K562 (cell line): ENCODE measurements around the gene STX2. TPM values are rescaled to one million over a fixed set of nuclear protein-coding genes. Genes with fewer than 3 reads are reported as not detected.

Source experiments
- ATAC-seq: fragments of 200-7000 bp; cut with Tn5 transposase; 3 replicates; pipeline ENCODE4 v1.9.1; 2020; ENCODE audit warnings: moderate library complexity
- BruUV-seq: library from RNA; stranded (reverse); fragments of 400-500 nt; replicated peaks from 2 replicates; lab custom pipeline; 2021; lab: Mats Ljungman, UMichigan
- CTCF ChIA-PET: fragments of 300-600 bp; formaldehyde crosslinking; extraction: SDS; loops from one replicate; lab custom pipeline; 2021; ENCODE audit warnings: low intra/inter-chr PET ratio; lab: Yijun Ruan, JAX
- POLR2A ChIA-PET: fragments of 300-600, 350-650 bp; sonication (Branson Sonifier 250); formaldehyde crosslinking; extraction: SDS; loops from one replicate; lab custom pipeline; 2021; ENCODE audit warnings: antibody characterized with exemption, inconsistent platforms; lab: Yijun Ruan, JAX
- DNase-seq, 4 experiments: peaks; one replicate each; pipeline versions ENCODE4 v3.0.0 to v3.0.0-alpha.2; 2011 to 2018; ENCODE audit warnings: low spot score in 3 of 4, mixed read lengths in 3 of 4; ENCODE audit errors: extremely low read depth in 1 of 4
- FAIRE-seq: peaks from 2 replicates; lab custom pipeline; 2011; peaks lifted over from hg19 to GRCh38; lab: Jason Lieb, UNC
- H2AFZ ChIP-seq: 2 replicates; pipeline ENCODE4 v1.6.0; 2011; ENCODE audit warnings: low read depth, low read length, control low read depth, inconsistent platforms
- H3K27ac ChIP-seq: fragments of 200-600 bp; 3 replicates; pipeline ENCODE4 v1.8.0; 2011; ENCODE audit warnings: low read depth, mild to moderate bottlenecking, control low read depth, inconsistent platforms, low read length, moderate library complexity, mixed read lengths; ENCODE audit errors: extremely low read depth
- H3K27me3 ChIP-seq, 2 experiments: fragments of 300-600 bp in 1 of 2; 2 replicates in 1 of 2; 3 replicates in 1 of 2; pipeline versions ENCODE4 v1.6.0 to v1.8.0; 2011; ENCODE audit warnings: inconsistent platforms in 2 of 2, low read length in 2 of 2, mild to moderate bottlenecking in 1 of 2, mixed read lengths in 1 of 2, moderate library complexity in 1 of 2; ENCODE audit not compliant: control insufficient read depth in 2 of 2, insufficient read depth in 2 of 2
- H3K36me3 ChIP-seq: fragments of 300-600 bp; 3 replicates; pipeline ENCODE4 v1.8.0; 2011; ENCODE audit warnings: mild to moderate bottlenecking, low read length, inconsistent platforms; ENCODE audit not compliant: control insufficient read depth, insufficient read depth
- H3K4me1 ChIP-seq, 2 experiments: fragments of 200-600 bp in 1 of 2; replicated peaks in 1 of 2; 2 replicates in 1 of 2; 3 replicates in 1 of 2; pipeline versions ENCODE4 v1.5.1 to v1.8.0; 2011; ENCODE audit warnings: inconsistent platforms in 2 of 2, low read length in 2 of 2, mild to moderate bottlenecking in 1 of 2, mixed read lengths in 1 of 2, moderate library complexity in 1 of 2; ENCODE audit not compliant: control insufficient read depth in 2 of 2, insufficient read depth in 2 of 2
- H3K4me2 ChIP-seq: 2 replicates; pipeline ENCODE4 v1.6.1; 2011; ENCODE audit warnings: low read length, control low read depth, inconsistent platforms, mixed read lengths; ENCODE audit not compliant: insufficient read depth
- H3K4me3 ChIP-seq: fragments of 200-600 bp; sonication (generic), shearing (Covaris generic); 2 replicates; pipeline ENCODE4 v1.5.1; 2016; ENCODE audit warnings: control low read depth, inconsistent platforms
- H3K79me2 ChIP-seq: fragments of 200-600 bp; 3 replicates; pipeline ENCODE4 v1.8.0; 2011; ENCODE audit warnings: low read length, inconsistent platforms; ENCODE audit not compliant: control insufficient read depth, insufficient read depth
- H3K9ac ChIP-seq, 2 experiments: 2 replicates each; pipeline versions ENCODE4 v1.6.0 to v1.6.1; 2011; ENCODE audit warnings: low read depth in 2 of 2, low read length in 2 of 2, control low read depth in 1 of 2, inconsistent platforms in 1 of 2, mild to moderate bottlenecking in 1 of 2, mixed read lengths in 1 of 2; ENCODE audit not compliant: insufficient read depth in 1 of 2
- H3K9me1 ChIP-seq: one replicate; pipeline ENCODE4 v1.6.0; 2011; ENCODE audit warnings: inconsistent platforms, mild to moderate bottlenecking, low read length, moderate library complexity; ENCODE audit not compliant: control insufficient read depth, insufficient read depth
- H3K9me3 ChIP-seq: replicated peaks from 2 replicates; pipeline ENCODE4 v1.5.1; 2011; ENCODE audit warnings: low read depth, low read length, inconsistent platforms; ENCODE audit not compliant: control insufficient read depth, insufficient read depth
- H4K20me1 ChIP-seq: replicated peaks from 2 replicates; pipeline ENCODE4 v1.6.1; 2011; ENCODE audit warnings: low read length, inconsistent platforms, mixed read lengths; ENCODE audit not compliant: control insufficient read depth, insufficient read depth
- CHD2 ChIP-seq: IDR thresholded peaks from 2 replicates; pipeline ENCODE4 v1.6.1; 2011; ENCODE audit warnings: low read depth, low read length
- MAFG ChIP-seq: fragments of 450-650 bp; conservative IDR thresholded peaks from 2 replicates; pipeline ENCODE4 v1.6.1; 2016; ENCODE audit warnings: missing genetic modification characterization, missing compliant biosample characterization
- POLR2A ChIP-seq: fragments of 450-650 bp; conservative IDR thresholded peaks from 2 replicates; pipeline ENCODE4 v1.6.1; 2016
- THRAP3 ChIP-seq: fragments of 450-650 bp; IDR thresholded peaks from 2 replicates; pipeline ENCODE4 v1.6.1; 2016; ENCODE audit warnings: mild to moderate bottlenecking, inconsistent platforms, borderline replicate concordance
- ZNF280B ChIP-seq: fragments of 250-450 bp; sonication (Bioruptor Pico); IDR thresholded peaks from 2 replicates; pipeline ENCODE4 v1.5.1; 2021; ENCODE audit warnings: mild to moderate bottlenecking
- ZNF316 ChIP-seq: fragments of 450-650 bp; IDR thresholded peaks from 2 replicates; pipeline ENCODE4 v1.6.1; 2016
- ZNF586 ChIP-seq: fragments of 450-650 bp; formaldehyde crosslinking; conservative IDR thresholded peaks from 2 replicates; pipeline ENCODE4 v1.4.0; 2020; ENCODE audit warnings: mild to moderate bottlenecking, moderate library complexity
- in situ Hi-C: fragments of 300-500 bp; cut with MboI; formaldehyde crosslinking; loops from 4 replicates; pipeline ENCODE4 v1.15.0; 2018; ENCODE audit warnings: inconsistent platforms, mixed read lengths
- intact Hi-C: fragments of 100-400 bp; cut with micrococcal nuclease; formaldehyde crosslinking; loops from 2 replicates; pipeline ENCODE4 v1.14.2; 2022
- polyA plus RNA-seq, 8 experiments: library from polyadenylated mRNA; depleted of rRNA in 4 of 8; stranded (reverse) in 5 of 8; unstranded in 3 of 8; fragments of >200 nt; fragmentation: Nextera tagmentation in 2 of 8; fragmentation: Illumina TruSeq in 1 of 8; extraction: Ambion mirVana in 2 of 8; extraction: Trizol in 1 of 8; gene quantifications; 2 replicates each; pipeline versions ENCODE4 v1.2.1 to v1.2.3, GENCODE V29; 2011 to 2014; ENCODE audit warnings: inconsistent platforms in 1 of 8, missing spikeins in 1 of 8
- total RNA-seq, 7 experiments: library from RNA; depleted of rRNA in 6 of 7; stranded (reverse); fragments of >200 nt in 6 of 7; fragmentation: Illumina TruSeq in 2 of 7; extraction: Trizol in 2 of 7; gene quantifications; 2 replicates each; pipeline versions ENCODE4 v1.2.1 to v1.2.3, GENCODE V29; 2011 to 2021; ENCODE audit warnings: low replicate concordance in 1 of 7
- TF ChIP-seq, protein P1 (sequence below): fragments of 450-650 bp; IDR thresholded peaks from 2 replicates; pipeline ENCODE4 v1.6.1; 2017; ENCODE audit warnings: mild to moderate bottlenecking, moderate library complexity

The STX2 gene
- total and polyA plus RNA-seq, 9 of the 15 experiments (the other 6 are each of a cell fraction or from before 2014, with no cell fraction given), result 22.2 to 54.6 (median 30.8) TPM

DNA sequence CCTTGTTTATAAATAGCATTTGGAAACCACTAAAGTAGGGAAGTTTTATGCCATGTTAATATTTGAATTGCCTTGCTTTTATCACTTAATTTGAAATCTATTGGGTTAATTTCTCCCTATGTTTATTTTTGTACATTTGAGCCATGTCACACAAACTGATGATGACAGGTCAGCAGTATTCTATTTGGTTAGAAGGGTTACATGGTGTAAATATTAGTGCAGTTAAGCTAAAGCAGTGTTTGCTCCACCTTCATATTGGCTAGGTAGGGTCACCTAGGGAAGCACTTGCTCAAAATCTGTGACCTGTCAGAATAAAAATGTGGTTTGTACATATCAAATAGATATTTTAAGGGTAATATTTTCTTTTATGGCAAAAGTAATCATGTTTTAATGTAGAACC is 37.2 kb upstream of the STX2 start:
- intact Hi-C loops, result no loop called here

More for the DNA sequence above, 37.2 kb upstream of the STX2 start:
- TF ChIP-seq CHD2 (no peak), ZNF316 (peak; percentile 53), THRAP3 (no peak), POLR2A (0 out of 2 replicates have a peak, but pooled peaks have one; percentile 6), MAFG (tag) (0 out of 2 replicates have a peak, but pooled peaks have one; percentile 12), ZNF280B (CRISPR knock-in tag) (no peak), ZNF586 (CRISPR knock-in tag) (no peak)
- TF ChIP-seq, protein P1, sequence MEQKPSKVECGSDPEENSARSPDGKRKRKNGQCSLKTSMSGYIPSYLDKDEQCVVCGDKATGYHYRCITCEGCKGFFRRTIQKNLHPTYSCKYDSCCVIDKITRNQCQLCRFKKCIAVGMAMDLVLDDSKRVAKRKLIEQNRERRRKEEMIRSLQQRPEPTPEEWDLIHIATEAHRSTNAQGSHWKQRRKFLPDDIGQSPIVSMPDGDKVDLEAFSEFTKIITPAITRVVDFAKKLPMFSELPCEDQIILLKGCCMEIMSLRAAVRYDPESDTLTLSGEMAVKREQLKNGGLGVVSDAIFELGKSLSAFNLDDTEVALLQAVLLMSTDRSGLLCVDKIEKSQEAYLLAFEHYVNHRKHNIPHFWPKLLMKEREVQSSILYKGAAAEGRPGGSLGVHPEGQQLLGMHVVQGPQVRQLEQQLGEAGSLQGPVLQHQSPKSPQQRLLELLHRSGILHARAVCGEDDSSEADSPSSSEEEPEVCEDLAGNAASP, result no peak
- CTCF ChIA-PET, result no interaction called here
- Histone ChIP-seq H4K20me1 (peaks cover 8% of the 10 kb centered on the region), H3K9me1 (no peaks in the 10 kb centered on the region), H3K27ac (no peak overlapping the region), H3K9ac (no peak overlapping the region; a peak in 1 of 4 replicates), H3K9me3 (no peaks in the 10 kb centered on the region), H3K4me1 (peaks cover 28 to 41% of the 10 kb centered on the region in 2 experiments; a peak in 4 of 5 replicates), H3K79me2 (peaks cover 50% of the 10 kb centered on the region), H3K36me3 (peaks cover 51% of the 10 kb centered on the region), H3K4me3 (no peak overlapping the region), H2AFZ (no peak overlapping the region), H3K27me3 (no peaks in the 10 kb centered on the region), H3K4me2 (no peak overlapping the region)
- FAIRE-seq (no peak), DNase-seq (no peak), ATAC-seq (no peak)
- in situ Hi-C loops, result no loop called here
- POLR2A ChIA-PET, result interaction anchor here (0.7 to 1.9 kb wide), 4 partner anchors 9 to 217 kb away, joined by 3 to 7 read pairs (median 4); no protein-coding TSS in a partner anchor
- BruUV-seq, result no TSS peak
